ENCODE results near the gene GLUD1.
A peak's percentile ranks its signal among the peaks of the same experiment; 100 is the strongest.

The GLUD1 gene

DNA sequence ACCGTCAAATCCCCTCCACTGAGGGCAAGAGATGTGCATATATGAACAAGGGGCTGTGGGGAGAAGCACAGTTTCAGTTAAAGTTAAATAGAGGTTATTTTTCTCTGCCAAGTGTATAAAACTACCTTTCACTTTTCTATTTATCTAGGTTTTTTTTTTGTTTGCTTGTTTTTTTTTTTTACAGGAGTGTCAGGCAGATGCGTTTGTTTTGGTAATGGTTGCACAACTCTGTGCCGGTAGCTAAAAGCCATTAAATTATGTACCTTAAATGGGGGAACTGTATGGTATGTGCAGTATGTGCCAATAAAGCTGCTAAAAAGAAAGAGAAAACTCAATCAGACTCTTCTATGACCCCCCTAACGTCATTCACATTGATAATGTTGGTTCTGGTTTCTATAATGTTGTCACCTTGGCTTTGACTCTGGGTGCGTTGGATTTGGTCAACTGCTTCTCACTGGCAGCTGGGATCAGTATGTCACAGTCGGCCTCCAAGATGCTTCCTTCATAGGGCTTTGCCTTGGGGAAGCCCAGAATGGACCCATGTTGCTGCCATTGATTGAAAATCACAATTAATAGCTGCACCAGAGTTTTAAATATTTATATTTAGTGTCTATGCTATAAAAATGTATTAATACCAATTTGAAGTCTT lies 34.2 kb downstream of the GLUD1 start:
- TF ChIP-seq, protein P1, sequence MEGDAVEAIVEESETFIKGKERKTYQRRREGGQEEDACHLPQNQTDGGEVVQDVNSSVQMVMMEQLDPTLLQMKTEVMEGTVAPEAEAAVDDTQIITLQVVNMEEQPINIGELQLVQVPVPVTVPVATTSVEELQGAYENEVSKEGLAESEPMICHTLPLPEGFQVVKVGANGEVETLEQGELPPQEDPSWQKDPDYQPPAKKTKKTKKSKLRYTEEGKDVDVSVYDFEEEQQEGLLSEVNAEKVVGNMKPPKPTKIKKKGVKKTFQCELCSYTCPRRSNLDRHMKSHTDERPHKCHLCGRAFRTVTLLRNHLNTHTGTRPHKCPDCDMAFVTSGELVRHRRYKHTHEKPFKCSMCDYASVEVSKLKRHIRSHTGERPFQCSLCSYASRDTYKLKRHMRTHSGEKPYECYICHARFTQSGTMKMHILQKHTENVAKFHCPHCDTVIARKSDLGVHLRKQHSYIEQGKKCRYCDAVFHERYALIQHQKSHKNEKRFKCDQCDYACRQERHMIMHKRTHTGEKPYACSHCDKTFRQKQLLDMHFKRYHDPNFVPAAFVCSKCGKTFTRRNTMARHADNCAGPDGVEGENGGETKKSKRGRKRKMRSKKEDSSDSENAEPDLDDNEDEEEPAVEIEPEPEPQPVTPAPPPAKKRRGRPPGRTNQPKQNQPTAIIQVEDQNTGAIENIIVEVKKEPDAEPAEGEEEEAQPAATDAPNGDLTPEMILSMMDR (IDR thresholded peaks at IDR 0.05; ENCODE audit: borderline replicate concordance, control extremely low read depth, extremely low read depth, insufficient read depth, missing control alignments), result no peak
- in situ Hi-C loops (cut with MboI; ENCODE audit: low sequenced_read_pairs, unreplicated experiment), result no loop called here
- DNase-seq (ENCODE audit: low spot score), result no peak

GRCh38 chr10:87059401-87059800 lies 35.2 kb downstream of the GLUD1 start:
- no peak for DNase-seq (ENCODE audit: low spot score)
- TF ChIP-seq, protein P1 (IDR thresholded peaks at IDR 0.05; ENCODE audit: borderline replicate concordance, control extremely low read depth, extremely low read depth, insufficient read depth, missing control alignments), result no peak
- in situ Hi-C loops (cut with MboI; ENCODE audit: low sequenced_read_pairs, unreplicated experiment), result no loop called here

GRCh38 chr10:87058171-87058570 lies 36.5 kb downstream of the GLUD1 start:
- TF ChIP-seq, protein P1 (IDR thresholded peaks at IDR 0.05; ENCODE audit: borderline replicate concordance, control extremely low read depth, extremely low read depth, insufficient read depth, missing control alignments), result no peak
- in situ Hi-C loops (cut with MboI; ENCODE audit: low sequenced_read_pairs, unreplicated experiment), result no loop called here
- no peak for DNase-seq (ENCODE audit: low spot score)

GRCh38 chr10:87054373-87055295 lies 40.0 kb downstream of the GLUD1 start:
- TF ChIP-seq, protein P1 (IDR thresholded peaks at IDR 0.05; ENCODE audit: borderline replicate concordance, control extremely low read depth, extremely low read depth, insufficient read depth, missing control alignments), result no peak
- in situ Hi-C loops (cut with MboI; ENCODE audit: low sequenced_read_pairs, unreplicated experiment), result no loop called here
- peak; percentile 37 for DNase-seq (ENCODE audit: low spot score)

- TF ChIP-seq, protein P1 (IDR thresholded peaks at IDR 0.05; ENCODE audit: borderline replicate concordance, control extremely low read depth, extremely low read depth, insufficient read depth, missing control alignments), result no peak
- in situ Hi-C loops (cut with MboI; ENCODE audit: low sequenced_read_pairs, unreplicated experiment), result no loop called here
- DNase-seq (ENCODE audit: low spot score), result no peak
Observed at GRCh38 chr10:87053577-87054181, 41.0 kb downstream of the GLUD1 start.

DNA sequence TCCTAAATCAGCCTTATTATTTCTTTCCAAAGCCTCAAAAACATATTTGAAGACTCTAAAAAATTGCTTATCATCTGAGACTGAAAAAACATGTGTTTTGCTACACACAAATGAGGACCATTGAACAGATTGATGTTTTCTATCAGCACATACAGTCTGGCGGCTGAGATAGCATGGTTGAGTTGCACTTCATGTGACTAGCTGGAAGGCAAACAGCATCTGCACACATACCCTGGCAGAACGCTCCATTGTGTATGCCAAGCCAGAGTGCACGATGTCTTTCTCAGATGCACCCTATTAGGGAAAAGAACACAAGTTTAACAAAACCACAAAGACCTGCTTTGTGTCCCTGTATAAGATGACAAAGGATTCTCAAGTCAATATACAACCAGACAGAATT lies 41.5 kb downstream of the GLUD1 start:
- no peak for DNase-seq (ENCODE audit: low spot score)
- TF ChIP-seq, protein P1 (IDR thresholded peaks at IDR 0.05; ENCODE audit: borderline replicate concordance, control extremely low read depth, extremely low read depth, insufficient read depth, missing control alignments), result no peak
- in situ Hi-C loops (cut with MboI; ENCODE audit: low sequenced_read_pairs, unreplicated experiment), result no loop called here
